ENCODE results near the gene RAB11FIP4.
"Not testable (repeated sequence)": the region's sequence is repeated elsewhere in the genome, so short reads cannot be mapped to it uniquely, and the experiment has no call there.

RAB11FIP4 gene

GRCh38 chr17:31433091-31433790, 41.8 kb downstream of the RAB11FIP4 start:
- peak; percentile 39 for DNase-seq (ENCODE audit: low read depth)

GRCh38 chr17:31433811-31434726, 42.6 kb downstream of the RAB11FIP4 start:
- DNase-seq (ENCODE audit: low read depth): no peak

GRCh38 chr17:31434727-31435050, 43.2 kb downstream of the RAB11FIP4 start:
- DNase-seq (ENCODE audit: low read depth): no peak

GRCh38 chr17:31435581-31435980, 44.1 kb downstream of the RAB11FIP4 start:
- no peak for DNase-seq (ENCODE audit: low read depth)

GRCh38 chr17:31437720-31438400, 46.4 kb downstream of the RAB11FIP4 start:
- DNase-seq (ENCODE audit: low read depth): no peak

- DNase-seq (ENCODE audit: low read depth): no peak
Measured at GRCh38 chr17:31439716-31440115, 48.2 kb downstream of the RAB11FIP4 start.

GRCh38 chr17:31442276-31442675, 50.8 kb downstream of the RAB11FIP4 start:
- DNase-seq (ENCODE audit: low read depth): no peak

GRCh38 chr17:31442856-31443255, 51.4 kb downstream of the RAB11FIP4 start:
- not testable (repeated sequence) for DNase-seq (ENCODE audit: low read depth)

GRCh38 chr17:31443386-31443785, 51.9 kb downstream of the RAB11FIP4 start:
- DNase-seq (ENCODE audit: low read depth): no peak

- DNase-seq (ENCODE audit: low read depth): no peak
Measured at GRCh38 chr17:31444026-31444425, 52.6 kb downstream of the RAB11FIP4 start.

- no peak for DNase-seq (ENCODE audit: low read depth)
Measured at GRCh38 chr17:31446195-31446967, 54.9 kb downstream of the RAB11FIP4 start.

GRCh38 chr17:31448467-31449077, 57.1 kb downstream of the RAB11FIP4 start:
- DNase-seq (ENCODE audit: low read depth): no peak

GRCh38 chr17:31449111-31449510, 57.6 kb downstream of the RAB11FIP4 start:
- DNase-seq (ENCODE audit: low read depth): no peak

GRCh38 chr17:31449746-31450145, 58.3 kb downstream of the RAB11FIP4 start:
- DNase-seq (ENCODE audit: low read depth): no peak

- no peak for DNase-seq (ENCODE audit: low read depth)
Measured at GRCh38 chr17:31452101-31452500, 60.6 kb downstream of the RAB11FIP4 start.

- DNase-seq (ENCODE audit: low read depth): no peak
Measured at GRCh38 chr17:31452561-31453110, 61.2 kb downstream of the RAB11FIP4 start.

GRCh38 chr17:31453896-31454295, 62.4 kb downstream of the RAB11FIP4 start:
- no peak for DNase-seq (ENCODE audit: low read depth)

GRCh38 chr17:31456814-31457213, 65.3 kb downstream of the RAB11FIP4 start:
- no peak for DNase-seq (ENCODE audit: low read depth)

GRCh38 chr17:31457391-31458234, 66.1 kb downstream of the RAB11FIP4 start:
- DNase-seq (ENCODE audit: low read depth): no peak

- DNase-seq (ENCODE audit: low read depth): no peak
Measured at GRCh38 chr17:31458829-31459228, 67.4 kb downstream of the RAB11FIP4 start.
